Cardiac septum (tissue), 1 donor: ENCODE results near the gene FGF14. TPM values are rescaled to one million over a fixed set of nuclear protein-coding genes. Genes with fewer than 3 reads are reported as not detected.

Source experiments
- DNase-seq: peaks from one replicate; pipeline ENCODE4 v3.0.0-alpha.2; 2020; ENCODE audit warnings: low spot score
- intact Hi-C: fragments of 100-400 bp; cut with DNase I; formaldehyde crosslinking; loops from one replicate; pipeline ENCODE4 v1.14.0; 2022
- total RNA-seq: library from RNA; stranded (reverse); fragmentation: NEBNext Ultra II Directional; extraction: Animal tissue kit (Norgen Biotek cat#: 25700); gene quantifications from one replicate; pipeline ENCODE4 v1.2.1, GENCODE V29; 2021
- donor health status: DM: no; HTN: no; CAD: no.

FGF14 gene
- total RNA-seq, 1 donor from 2014 or later = 4.8 TPM

DNA sequence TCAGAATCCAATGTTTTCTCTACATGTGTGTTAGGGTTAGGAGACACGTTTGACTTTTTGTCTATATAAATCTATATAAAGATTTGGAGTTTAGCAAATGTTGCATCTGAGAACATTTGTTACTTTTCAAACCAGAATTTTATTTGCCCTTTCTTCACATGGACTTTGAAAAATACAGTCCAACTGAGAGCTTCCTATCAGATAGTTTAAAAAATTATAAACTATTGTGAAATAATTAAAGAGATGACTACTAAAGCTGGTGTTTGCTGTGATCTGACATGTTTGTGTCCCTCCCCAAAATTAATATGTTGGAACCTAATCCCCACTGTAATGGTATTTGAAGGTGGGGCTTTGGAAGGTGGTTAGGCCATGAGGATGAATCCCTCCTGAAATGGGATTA lies 652.3 kb downstream of the FGF14 start:
- intact Hi-C loops = no loop called here
- DNase-seq = no peak

DNA sequence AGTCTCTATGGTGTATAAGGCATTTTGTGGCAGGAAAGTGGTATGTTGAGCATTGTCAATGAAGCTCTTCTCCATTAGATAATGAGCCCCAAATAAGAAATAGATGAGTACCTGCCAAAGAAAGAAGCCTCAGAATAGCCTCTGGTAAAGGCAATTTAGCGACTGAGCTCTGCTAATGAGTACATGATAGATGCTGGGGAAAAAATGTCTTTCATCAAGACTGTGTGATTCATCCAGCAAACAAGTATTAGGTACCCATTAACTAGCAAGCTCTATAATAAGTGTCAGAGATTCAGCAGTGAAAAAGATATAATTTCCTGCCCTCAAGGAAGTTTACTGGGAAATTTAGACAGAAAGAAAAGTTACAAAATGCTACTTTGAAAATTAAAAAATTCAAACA lies 654.8 kb downstream of the FGF14 start:
- intact Hi-C loops = no loop called here
- no peak for DNase-seq

- intact Hi-C loops = no loop called here
- no peak for DNase-seq
These were observed 655.3 kb downstream of the FGF14 start for GRCh38 chr13:101746513-101746912.

- no peak for DNase-seq
- intact Hi-C loops = no loop called here
These were observed 662.3 kb downstream of the FGF14 start for GRCh38 chr13:101739382-101740178.

DNA sequence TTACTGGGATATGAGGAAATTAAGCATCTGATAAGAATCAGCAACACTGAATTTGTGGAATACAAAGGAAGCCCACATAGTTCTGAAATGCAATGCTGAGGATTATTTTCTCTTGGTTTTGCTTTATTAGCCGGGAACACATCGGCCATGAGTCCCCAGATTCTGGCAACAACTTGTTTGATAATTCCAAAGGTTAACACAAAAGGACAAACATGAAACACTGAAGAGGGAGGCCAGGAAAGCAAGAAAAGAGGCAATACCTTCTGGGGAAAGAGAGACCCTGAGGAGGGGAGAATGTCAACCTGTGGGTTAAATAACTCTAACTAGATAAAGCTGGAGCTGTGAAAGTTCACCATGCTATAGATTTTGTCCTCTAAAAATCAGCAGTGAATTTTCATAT lies 663.5 kb downstream of the FGF14 start:
- DNase-seq = no peak
- intact Hi-C loops = no loop called here

- intact Hi-C loops = no loop called here
- DNase-seq = no peak
These were observed 665.3 kb downstream of the FGF14 start for GRCh38 chr13:101736566-101736965.

DNA sequence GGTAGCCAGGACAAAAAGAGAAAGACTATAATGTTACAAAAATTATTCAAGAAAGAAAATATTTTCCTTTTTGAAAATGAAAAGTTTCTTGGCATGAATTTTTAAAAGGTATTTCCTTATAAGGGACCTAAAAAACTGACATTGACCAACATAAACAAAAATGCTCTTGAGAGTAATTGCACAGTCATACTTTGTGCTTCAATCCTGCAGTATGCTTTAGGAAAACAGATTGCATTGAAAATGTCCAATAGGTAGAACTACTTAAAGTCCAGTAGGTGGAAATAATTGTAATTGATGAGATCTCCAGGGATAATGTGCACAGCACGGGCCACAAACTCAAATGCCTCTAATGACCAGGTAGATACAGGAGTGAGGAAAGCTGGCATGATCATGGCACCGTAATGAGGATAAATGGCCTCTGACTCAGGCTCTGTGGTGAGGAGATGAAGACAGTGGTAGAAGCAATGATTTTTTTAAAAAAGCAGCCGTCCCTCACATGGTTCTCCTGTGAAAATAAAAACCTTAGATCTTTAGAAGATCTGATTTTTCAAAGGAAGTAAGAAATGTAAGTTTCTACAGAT lies 671.3 kb downstream of the FGF14 start:
- intact Hi-C loops = no loop called here

DNA sequence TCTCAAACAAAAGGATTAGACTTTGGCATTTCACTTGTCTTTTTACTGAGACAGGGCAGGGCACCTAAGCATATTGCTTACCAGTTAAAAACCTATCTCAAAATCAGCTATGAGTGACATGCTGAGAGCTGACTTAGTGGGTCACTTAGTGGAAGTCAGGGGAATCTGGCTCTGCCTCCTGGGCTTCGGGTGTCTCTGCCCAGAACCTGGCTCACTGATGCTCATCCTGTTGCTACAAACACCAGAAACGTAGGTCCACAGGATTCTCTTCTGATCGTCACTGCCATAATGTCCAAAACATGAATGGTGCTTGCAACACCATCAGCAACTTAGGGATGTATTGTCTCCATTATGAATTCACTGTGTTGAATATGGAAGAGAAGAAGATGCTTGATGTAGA lies 673.2 kb downstream of the FGF14 start:
- no peak for DNase-seq
- intact Hi-C loops = no loop called here

More for the DNA sequence above, 671.3 kb downstream of the FGF14 start:
- no peak for DNase-seq

DNA sequence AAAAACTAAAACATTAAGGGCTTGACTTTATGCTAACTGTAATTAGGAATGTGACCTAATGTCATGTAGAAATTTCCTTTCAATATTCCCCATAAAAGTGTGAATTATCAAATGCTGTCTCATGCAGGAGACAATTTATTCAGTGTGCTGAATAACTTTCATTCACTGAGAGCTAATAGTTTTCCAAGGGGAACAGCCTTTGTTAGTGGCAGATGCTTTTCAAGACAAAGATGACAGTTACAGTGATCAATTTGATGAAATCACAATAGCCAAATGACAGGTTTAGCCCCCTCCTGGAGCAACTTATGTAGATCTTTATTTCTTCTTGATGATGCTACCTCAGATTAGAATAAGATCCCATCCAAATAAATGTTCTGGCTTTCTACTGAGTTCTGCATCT lies 673.8 kb downstream of the FGF14 start:
- no peak for DNase-seq
- intact Hi-C loops = no loop called here

GRCh38 chr13:101727118-101727517 lies 674.7 kb downstream of the FGF14 start:
- DNase-seq = no peak
- intact Hi-C loops = no loop called here

DNA sequence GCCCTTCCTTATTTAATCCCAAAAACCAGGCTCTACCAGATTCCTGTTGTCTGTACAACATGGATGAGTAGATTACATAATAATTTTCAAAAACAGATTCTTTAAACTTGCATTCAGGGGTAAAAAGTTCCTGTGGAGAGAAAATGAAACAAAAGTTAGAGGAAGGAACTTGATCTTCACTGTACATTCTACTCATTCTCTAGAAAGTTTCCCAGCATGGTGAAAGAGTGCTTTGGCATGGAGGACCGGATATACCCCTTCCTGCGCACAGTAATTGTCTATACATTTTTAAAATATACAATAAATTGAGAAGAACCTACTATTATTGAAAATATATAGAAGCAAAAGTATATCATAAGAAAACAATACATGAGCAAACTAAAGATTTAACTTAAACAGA lies 675.2 kb downstream of the FGF14 start:
- intact Hi-C loops = no loop called here
- no peak for DNase-seq

DNA sequence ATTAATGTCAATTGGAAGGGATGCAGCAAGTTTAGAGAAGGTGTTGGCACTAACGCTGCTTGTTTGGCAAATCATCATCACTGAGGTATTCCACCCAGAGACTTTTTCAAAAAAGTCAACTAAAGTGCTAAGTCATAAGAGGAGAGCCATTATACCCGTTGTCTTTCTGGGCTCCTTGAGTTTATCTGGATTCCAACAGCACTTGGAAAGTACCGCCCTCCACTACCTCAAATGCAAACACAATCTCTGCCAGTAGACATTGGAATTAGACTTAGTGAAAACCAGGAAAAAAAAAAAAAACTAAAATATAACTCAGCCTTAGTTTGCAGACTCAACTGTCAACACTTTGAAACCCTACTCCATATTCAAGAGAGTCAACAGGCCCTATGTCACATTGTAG lies 683.4 kb downstream of the FGF14 start:
- intact Hi-C loops = no loop called here
- DNase-seq = no peak

DNA sequence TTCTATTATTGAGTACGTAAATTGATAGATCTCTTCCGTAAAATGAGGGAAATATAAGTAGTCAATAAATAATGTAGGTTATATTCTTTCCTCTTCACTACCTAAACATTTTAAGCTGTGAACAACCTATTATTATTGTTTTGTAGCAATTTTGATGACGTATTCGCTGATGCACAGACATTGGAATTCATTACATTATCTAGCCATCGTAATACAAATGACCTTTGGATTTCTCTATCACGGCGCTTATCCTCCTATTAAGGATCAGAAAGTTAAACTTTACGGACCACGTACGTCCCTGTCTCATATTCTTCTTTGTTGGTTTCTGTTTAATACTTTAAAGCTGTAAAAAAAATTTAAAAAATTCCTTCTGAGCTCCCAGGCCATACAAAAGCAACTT lies 684.5 kb downstream of the FGF14 start:
- intact Hi-C loops = no loop called here
- no peak for DNase-seq

GRCh38 chr13:101714195-101714594 lies 687.7 kb downstream of the FGF14 start:
- no peak for DNase-seq

GRCh38 chr13:101712026-101712348 lies 689.9 kb downstream of the FGF14 start:
- intact Hi-C loops = no loop called here
- DNase-seq = no peak

More at GRCh38 chr13:101714195-101714594, 687.7 kb downstream of the FGF14 start:
- intact Hi-C loops = no loop called here

GRCh38 chr13:101711307-101712025 lies 690.4 kb downstream of the FGF14 start:
- no peak for DNase-seq

GRCh38 chr13:101709952-101710351 lies 691.9 kb downstream of the FGF14 start:
- intact Hi-C loops = no loop called here

More at GRCh38 chr13:101711307-101712025, 690.4 kb downstream of the FGF14 start:
- intact Hi-C loops = no loop called here

GRCh38 chr13:101708115-101708514 lies 693.7 kb downstream of the FGF14 start:
- intact Hi-C loops = no loop called here
- DNase-seq = no peak

More at GRCh38 chr13:101709952-101710351, 691.9 kb downstream of the FGF14 start:
- DNase-seq = no peak

DNA sequence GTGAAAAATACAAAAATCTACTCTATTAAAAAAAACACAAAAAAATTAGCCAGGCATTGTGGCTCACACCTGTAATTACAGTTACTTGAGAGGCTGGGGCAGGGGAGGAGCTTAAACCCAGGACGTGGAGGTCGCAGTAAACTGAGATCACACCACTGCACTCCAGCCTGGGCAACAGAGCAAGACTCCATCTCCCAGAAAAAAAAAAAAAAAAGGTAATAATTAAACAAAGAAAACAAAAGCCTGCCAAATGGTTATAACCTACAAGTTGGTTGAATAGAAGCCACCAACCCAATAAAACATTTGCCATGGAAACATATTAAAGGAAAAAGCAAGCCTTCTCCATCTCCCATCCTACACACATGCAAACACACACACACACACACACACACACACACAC lies 694.2 kb downstream of the FGF14 start:
- intact Hi-C loops = no loop called here
- DNase-seq = no peak

DNA sequence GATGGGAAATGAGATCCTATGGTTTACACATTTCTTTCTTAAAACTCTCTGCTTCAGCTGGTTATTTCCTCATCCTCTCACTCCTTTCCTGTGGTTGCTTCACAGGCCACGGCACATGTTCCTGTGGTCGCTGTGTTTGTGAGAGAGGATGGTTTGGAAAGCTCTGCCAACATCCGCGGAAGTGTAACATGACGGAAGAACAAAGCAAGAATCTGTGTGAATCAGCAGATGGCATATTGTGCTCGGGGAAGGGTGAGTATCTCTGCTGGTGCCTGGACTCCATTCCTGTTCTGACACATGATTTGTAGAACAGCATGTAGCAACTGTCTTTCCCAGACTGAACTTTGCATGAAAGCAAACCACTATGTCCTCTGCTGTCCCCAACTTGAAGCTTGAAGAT lies 695.2 kb downstream of the FGF14 start:
- DNase-seq = no peak
- intact Hi-C loops = no loop called here

GRCh38 chr13:101703838-101704237 lies 698.0 kb downstream of the FGF14 start:
- intact Hi-C loops = no loop called here
- no peak for DNase-seq
